Mesendoderm (in vitro differentiated cells): Measurements from ENCODE around the gene RPS6KA5.

Experiments used
- DNase-seq: peaks from one replicate; pipeline ENCODE4 v3.0.0; 2013
- H2AK5ac ChIP-seq: 2 replicates; pipeline ENCODE4 v1.6.1; 2013; ENCODE audit warnings: low read length, inconsistent platforms
- H2BK120ac ChIP-seq: 2 replicates; pipeline ENCODE4 v1.6.1; 2013; ENCODE audit warnings: low read depth, mild to moderate bottlenecking, low read length, moderate library complexity, mixed read lengths
- H2BK15ac ChIP-seq: replicated peaks from 2 replicates; pipeline ENCODE4 v1.6.1; 2013; ENCODE audit warnings: low read depth, mild to moderate bottlenecking, moderate library complexity
- H2BK5ac ChIP-seq: 2 replicates; pipeline ENCODE4 v1.6.1; 2013; ENCODE audit warnings: low read length, inconsistent platforms
- H3K18ac ChIP-seq: 2 replicates; pipeline ENCODE4 v1.6.1; 2013; ENCODE audit warnings: mild to moderate bottlenecking, low read length, mixed read lengths
- H3K23ac ChIP-seq: one replicate; pipeline ENCODE4 v1.6.1; 2013; ENCODE audit warnings: low read length
- H3K27ac ChIP-seq: 2 replicates; pipeline ENCODE4 v1.5.1; 2013; ENCODE audit warnings: low read depth, mild to moderate bottlenecking, inconsistent platforms, low read length, moderate library complexity
- H3K27me3 ChIP-seq: 2 replicates; pipeline ENCODE4 v1.6.1; 2013; ENCODE audit warnings: low read length, control low read depth, mild to moderate bottlenecking, inconsistent platforms; ENCODE audit not compliant: insufficient read depth, poor library complexity
- H3K36me3 ChIP-seq: 2 replicates; pipeline ENCODE4 v1.6.1; 2013; ENCODE audit warnings: low read length, inconsistent platforms; ENCODE audit not compliant: control insufficient read depth, insufficient read depth
- H3K4ac ChIP-seq: one replicate; pipeline ENCODE4 v1.6.1; 2013; ENCODE audit warnings: low read depth, mild to moderate bottlenecking, low read length, moderate library complexity
- H3K4me1 ChIP-seq: 2 replicates; pipeline ENCODE4 v1.6.1; 2013; ENCODE audit warnings: low read depth, low read length, inconsistent platforms; ENCODE audit not compliant: control insufficient read depth
- H3K4me2 ChIP-seq: 2 replicates; pipeline ENCODE4 v1.6.1; 2013; ENCODE audit warnings: low read length
- H3K4me3 ChIP-seq: 2 replicates; pipeline ENCODE4 v1.5.1; 2013; ENCODE audit warnings: mild to moderate bottlenecking, low read length
- H3K56ac ChIP-seq: one replicate; pipeline ENCODE4 v1.6.1; 2013; ENCODE audit warnings: low read length
- H3K79me1 ChIP-seq: 2 replicates; pipeline ENCODE4 v1.6.1; 2013; ENCODE audit warnings: low read length, inconsistent platforms
- H3K79me2 ChIP-seq: 2 replicates; pipeline ENCODE4 v1.6.1; 2013; ENCODE audit warnings: mild to moderate bottlenecking, low read length; ENCODE audit not compliant: control insufficient read depth, insufficient read depth
- H3K9ac ChIP-seq: 2 replicates; pipeline ENCODE4 v1.6.1; 2013; ENCODE audit warnings: low read length, inconsistent platforms
- H4K5ac ChIP-seq: one replicate; pipeline ENCODE4 v1.6.1; 2013; ENCODE audit warnings: low read length
- H4K8ac ChIP-seq: one replicate; pipeline ENCODE4 v1.6.1; 2013; ENCODE audit warnings: low read depth, mild to moderate bottlenecking, control low read depth, low read length, moderate library complexity
- WGBS: extraction: QIAGEN DNeasy Blood & Tissue Kit; methylation state at CpG from one replicate; pipeline ENCODE4 v1.1.7; 2013; ENCODE audit warnings: low lambda C conversion rate, missing lambda C conversion rate; ENCODE audit not compliant: insufficient coverage; ENCODE audit errors: extremely low coverage; 5-methylcytosine and 5-hydroxymethylcytosine counted together

Gene RPS6KA5

GRCh38 chr14:90883197-90883596 lies 177.2 kb downstream of the RPS6KA5 start:
- no peak overlapping the region for H2BK5ac ChIP-seq
- no peak overlapping the region for H3K18ac ChIP-seq
- DNase-seq, result no peak
- H3K23ac ChIP-seq, result no peak overlapping the region
- H3K79me2 ChIP-seq, result no peaks in the 10 kb centered on the region
- H2AK5ac ChIP-seq, result no peak overlapping the region
- H3K27me3 ChIP-seq, result no peaks in the 10 kb centered on the region
- no peak overlapping the region for H3K9ac ChIP-seq
- no CpG with 5 or more reads among the region's 2 CpGs for WGBS
- H2BK15ac ChIP-seq, result no peak overlapping the region
- no peaks in the 10 kb centered on the region for H3K36me3 ChIP-seq
- H4K8ac ChIP-seq, result no peak overlapping the region
- H3K4me2 ChIP-seq, result no peak overlapping the region
- H3K4me1 ChIP-seq, result no peaks in the 10 kb centered on the region
- no peak overlapping the region for H3K4ac ChIP-seq
- no peak overlapping the region for H4K5ac ChIP-seq
- H3K27ac ChIP-seq, result no peak overlapping the region
- H3K79me1 ChIP-seq, result no peaks in the 10 kb centered on the region
- no peak overlapping the region for H3K56ac ChIP-seq
- no peak overlapping the region for H3K4me3 ChIP-seq
- no peak overlapping the region for H2BK120ac ChIP-seq

- Histone ChIP-seq H2BK120ac (no peak overlapping the region), H3K4me1 (no peaks in the 10 kb centered on the region), H4K8ac (no peak overlapping the region), H2BK15ac (no peak overlapping the region), H3K4ac (no peak overlapping the region), H2AK5ac (no peak overlapping the region), H3K79me1 (no peaks in the 10 kb centered on the region), H3K36me3 (no peaks in the 10 kb centered on the region), H3K27me3 (no peaks in the 10 kb centered on the region), H3K27ac (no peak overlapping the region), H2BK5ac (no peak overlapping the region), H3K9ac (no peak overlapping the region), H3K4me3 (no peak overlapping the region), H3K56ac (no peak overlapping the region), H3K18ac (no peak overlapping the region), H3K4me2 (no peak overlapping the region), H4K5ac (no peak overlapping the region), H3K79me2 (no peaks in the 10 kb centered on the region), H3K23ac (no peak overlapping the region)
- WGBS, result 100% methylated on average over 1 of the region's 2 CpGs
- no peak for DNase-seq
Observed at GRCh38 chr14:90880282-90880681, 180.2 kb downstream of the RPS6KA5 start.

GRCh38 chr14:90874599-90874998 lies 185.8 kb downstream of the RPS6KA5 start:
- H3K27me3 ChIP-seq, result no peaks in the 10 kb centered on the region
- H2BK120ac ChIP-seq, result no peak overlapping the region
- H3K4me3 ChIP-seq, result no peak overlapping the region
- no peak overlapping the region for H3K18ac ChIP-seq
- H3K56ac ChIP-seq, result no peak overlapping the region
- DNase-seq, result no peak
- H3K4ac ChIP-seq, result no peak overlapping the region
- H3K79me2 ChIP-seq, result no peaks in the 10 kb centered on the region
- H3K36me3 ChIP-seq, result no peaks in the 10 kb centered on the region
- no peak overlapping the region for H2BK5ac ChIP-seq
- H4K8ac ChIP-seq, result no peak overlapping the region
- no peak overlapping the region for H2AK5ac ChIP-seq
- H3K4me1 ChIP-seq, result no peaks in the 10 kb centered on the region
- H4K5ac ChIP-seq, result no peak overlapping the region
- no peaks in the 10 kb centered on the region for H3K79me1 ChIP-seq
- H3K9ac ChIP-seq, result no peak overlapping the region
- no peak overlapping the region for H2BK15ac ChIP-seq
- no CpG with 5 or more reads among the region's 5 CpGs for WGBS
- no peak overlapping the region for H3K23ac ChIP-seq
- no peak overlapping the region for H3K27ac ChIP-seq
- H3K4me2 ChIP-seq, result no peak overlapping the region

GRCh38 chr14:90871605-90872233 lies 188.7 kb downstream of the RPS6KA5 start:
- H3K27ac ChIP-seq, result no peak overlapping the region
- no peak overlapping the region for H2AK5ac ChIP-seq
- no peaks in the 10 kb centered on the region for H3K79me1 ChIP-seq
- H3K4me3 ChIP-seq, result no peak overlapping the region
- no peak overlapping the region for H3K23ac ChIP-seq
- no peak overlapping the region for H4K8ac ChIP-seq
- H3K27me3 ChIP-seq, result no peaks in the 10 kb centered on the region
- H4K5ac ChIP-seq, result no peak overlapping the region
- H3K4me2 ChIP-seq, result no peak overlapping the region
- no peak overlapping the region for H3K4ac ChIP-seq
- no peak overlapping the region for H3K56ac ChIP-seq
- no peak for DNase-seq
- H3K4me1 ChIP-seq, result no peaks in the 10 kb centered on the region
- no peak overlapping the region for H2BK120ac ChIP-seq
- H2BK5ac ChIP-seq, result no peak overlapping the region
- no peak overlapping the region for H2BK15ac ChIP-seq
- WGBS, result no CpG with 5 or more reads among the region's 9 CpGs
- no peak overlapping the region for H3K18ac ChIP-seq
- H3K9ac ChIP-seq, result no peak overlapping the region
- H3K79me2 ChIP-seq, result no peaks in the 10 kb centered on the region
- no peaks in the 10 kb centered on the region for H3K36me3 ChIP-seq

GRCh38 chr14:90870950-90871604 lies 189.4 kb downstream of the RPS6KA5 start:
- Histone ChIP-seq H3K79me2 (no peaks in the 10 kb centered on the region), H3K4me3 (no peak overlapping the region), H2BK120ac (no peak overlapping the region), H3K56ac (no peak overlapping the region), H4K5ac (no peak overlapping the region), H3K36me3 (no peaks in the 10 kb centered on the region), H3K4ac (no peak overlapping the region), H2BK5ac (no peak overlapping the region), H3K9ac (no peak overlapping the region), H3K23ac (no peak overlapping the region), H3K4me2 (no peak overlapping the region), H2AK5ac (no peak overlapping the region), H3K79me1 (no peaks in the 10 kb centered on the region), H3K18ac (no peak overlapping the region), H3K4me1 (no peaks in the 10 kb centered on the region), H3K27ac (no peak overlapping the region), H2BK15ac (no peak overlapping the region), H3K27me3 (no peaks in the 10 kb centered on the region), H4K8ac (no peak overlapping the region)
- no CpG with 5 or more reads among the region's 1 CpG for WGBS
- no peak for DNase-seq

GRCh38 chr14:90867501-90867900 lies 192.9 kb downstream of the RPS6KA5 start:
- Histone ChIP-seq H2BK15ac (no peak overlapping the region), H4K8ac (no peak overlapping the region), H3K56ac (no peak overlapping the region), H3K23ac (no peak overlapping the region), H3K9ac (no peak overlapping the region), H3K79me2 (no peaks in the 10 kb centered on the region), H3K36me3 (no peaks in the 10 kb centered on the region), H3K4me3 (no peak overlapping the region), H3K79me1 (no peaks in the 10 kb centered on the region), H2AK5ac (no peak overlapping the region), H3K18ac (no peak overlapping the region), H3K27ac (no peak overlapping the region), H3K4ac (no peak overlapping the region), H3K4me2 (no peak overlapping the region), H4K5ac (no peak overlapping the region), H3K27me3 (no peaks in the 10 kb centered on the region), H2BK5ac (no peak overlapping the region), H3K4me1 (no peaks in the 10 kb centered on the region), H2BK120ac (no peak overlapping the region)
- no peak for DNase-seq
